Coronary artery (tissue), 2 donors: ENCODE results near the gene CLDN14.

Experiments used
- DNase-seq: peaks from one replicate; pipeline ENCODE4 v3.0.0-alpha.2; 2017; ENCODE audit warnings: low spot score
- H3K27ac ChIP-seq, 2 donors: fragments of 200-600 bp; sonication (generic); one replicate each; pipeline ENCODE4 v1.5.1; 2016 to 2019
- H3K4me3 ChIP-seq: fragments of 200-600 bp; sonication (generic); 2 replicates; pipeline ENCODE4 v1.5.1; 2016; ENCODE audit warnings: mild to moderate bottlenecking, moderate library complexity
- CTCF ChIP-seq: fragments of 200-600 bp; sonication (generic); IDR thresholded peaks from one replicate; pipeline ENCODE4 v1.5.1; 2019; ENCODE audit warnings: antibody characterized with exemption

Gene CLDN14

GRCh38 chr21:36437745-36438128, 42.2 kb downstream of the CLDN14 start:
- Histone ChIP-seq H3K27ac (no peak overlapping the region), H3K4me3 (no peak overlapping the region)
- DNase-seq, result no peak
- TF ChIP-seq CTCF, result no peak

- DNase-seq, result no peak
- no peak overlapping the region for H3K27ac ChIP-seq
- no peak overlapping the region for H3K4me3 ChIP-seq
- no peak for TF ChIP-seq CTCF
Observed at GRCh38 chr21:36436829-36437744, 42.8 kb downstream of the CLDN14 start.

GRCh38 chr21:36434144-36434543, 45.8 kb downstream of the CLDN14 start:
- no peak for TF ChIP-seq CTCF
- no peak for DNase-seq
- Histone ChIP-seq H3K27ac (no peak overlapping the region), H3K4me3 (no peak overlapping the region)

GRCh38 chr21:36433059-36433709, 46.7 kb downstream of the CLDN14 start:
- TF ChIP-seq CTCF, result no peak
- Histone ChIP-seq H3K4me3 (no peak overlapping the region), H3K27ac (no peak overlapping the region)
- no peak for DNase-seq

GRCh38 chr21:36431252-36431651, 48.7 kb downstream of the CLDN14 start:
- Histone ChIP-seq H3K27ac (peak overlapping the region; percentile 50 to 82), H3K4me3 (peak overlapping the region; percentile 53)
- DNase-seq, result no peak
- TF ChIP-seq CTCF, result no peak

- Histone ChIP-seq H3K27ac (peak overlapping the region; percentile 50 to 82), H3K4me3 (peak overlapping the region; percentile 53)
- no peak for TF ChIP-seq CTCF
- no peak for DNase-seq
Observed at GRCh38 chr21:36430841-36431240, 49.1 kb downstream of the CLDN14 start.
